HG02981 (cell line): ENCODE measurements around the gene ELAVL3.
"Not testable (repeated sequence)": the region's sequence is repeated elsewhere in the genome, so short reads cannot be mapped to it uniquely, and the experiment has no call there.

Experiments used
- ATAC-seq: cut with Tn5 transposase; IDR thresholded peaks from one replicate; pipeline ENCODE4 v1.9.1; 2021; ENCODE audit warnings: mild to moderate bottlenecking, moderate library complexity; ENCODE audit not compliant: unreplicated experiment

The ELAVL3 gene

GRCh38 chr19:11461453-11461852 lies 19.4 kb downstream of the ELAVL3 start:
- ATAC-seq = no peak

- ATAC-seq = no peak
Measured at GRCh38 chr19:11460207-11460606, 20.6 kb downstream of the ELAVL3 start.

GRCh38 chr19:11458912-11459311 lies 21.9 kb downstream of the ELAVL3 start:
- not testable (repeated sequence) for ATAC-seq

- ATAC-seq = no peak
Measured at GRCh38 chr19:11458236-11458900, 22.5 kb downstream of the ELAVL3 start.

GRCh38 chr19:11457831-11458230 lies 23.0 kb downstream of the ELAVL3 start:
- no peak for ATAC-seq

GRCh38 chr19:11457115-11457514 lies 23.7 kb downstream of the ELAVL3 start:
- no peak for ATAC-seq

GRCh38 chr19:11456659-11457058 lies 24.2 kb downstream of the ELAVL3 start:
- no peak for ATAC-seq

GRCh38 chr19:11455233-11455554 lies 25.7 kb downstream of the ELAVL3 start:
- ATAC-seq = not testable (repeated sequence)

GRCh38 chr19:11453468-11454341 lies 27.1 kb downstream of the ELAVL3 start:
- ATAC-seq = no peak

GRCh38 chr19:11452620-11453310 lies 28.1 kb downstream of the ELAVL3 start:
- no peak for ATAC-seq

- ATAC-seq = no peak
Measured at GRCh38 chr19:11451871-11452619, 28.8 kb downstream of the ELAVL3 start.

GRCh38 chr19:11451327-11451870 lies 29.4 kb downstream of the ELAVL3 start:
- ATAC-seq = no peak

GRCh38 chr19:11450570-11451326 lies 30.1 kb downstream of the ELAVL3 start:
- ATAC-seq = no peak

- no peak for ATAC-seq
Measured at GRCh38 chr19:11448923-11449554, 31.8 kb downstream of the ELAVL3 start.

- ATAC-seq = no peak
Measured at GRCh38 chr19:11448410-11448809, 32.4 kb downstream of the ELAVL3 start.

GRCh38 chr19:11447347-11448262 lies 33.2 kb downstream of the ELAVL3 start:
- no peak for ATAC-seq

GRCh38 chr19:11446652-11447301 lies 34.1 kb downstream of the ELAVL3 start:
- no peak for ATAC-seq

GRCh38 chr19:11446271-11446651 lies 34.6 kb downstream of the ELAVL3 start:
- no peak for ATAC-seq
